Measurements from ENCODE around the gene IMMP2L.

IMMP2L gene

DNA sequence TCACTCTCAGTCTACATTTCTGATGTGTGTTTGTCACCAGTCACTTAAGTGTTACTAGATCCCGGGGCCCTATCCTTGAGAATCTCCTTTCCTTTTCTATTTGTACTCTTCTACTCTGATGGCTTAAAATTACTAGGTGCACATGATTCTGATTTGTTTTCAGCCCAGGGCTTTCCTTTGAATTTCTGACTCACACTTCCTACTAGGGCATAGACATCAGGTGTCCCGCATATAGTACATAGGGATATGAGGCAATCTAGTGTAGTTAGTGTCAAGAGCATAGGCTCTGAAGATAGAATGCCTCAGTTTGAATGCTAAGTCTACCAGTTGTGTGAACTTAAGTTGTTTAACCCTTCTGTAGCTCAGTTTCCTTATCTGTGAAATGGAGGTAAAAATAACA is 520.7 kb downstream of the IMMP2L start:
- TF ChIP-seq, protein P1, sequence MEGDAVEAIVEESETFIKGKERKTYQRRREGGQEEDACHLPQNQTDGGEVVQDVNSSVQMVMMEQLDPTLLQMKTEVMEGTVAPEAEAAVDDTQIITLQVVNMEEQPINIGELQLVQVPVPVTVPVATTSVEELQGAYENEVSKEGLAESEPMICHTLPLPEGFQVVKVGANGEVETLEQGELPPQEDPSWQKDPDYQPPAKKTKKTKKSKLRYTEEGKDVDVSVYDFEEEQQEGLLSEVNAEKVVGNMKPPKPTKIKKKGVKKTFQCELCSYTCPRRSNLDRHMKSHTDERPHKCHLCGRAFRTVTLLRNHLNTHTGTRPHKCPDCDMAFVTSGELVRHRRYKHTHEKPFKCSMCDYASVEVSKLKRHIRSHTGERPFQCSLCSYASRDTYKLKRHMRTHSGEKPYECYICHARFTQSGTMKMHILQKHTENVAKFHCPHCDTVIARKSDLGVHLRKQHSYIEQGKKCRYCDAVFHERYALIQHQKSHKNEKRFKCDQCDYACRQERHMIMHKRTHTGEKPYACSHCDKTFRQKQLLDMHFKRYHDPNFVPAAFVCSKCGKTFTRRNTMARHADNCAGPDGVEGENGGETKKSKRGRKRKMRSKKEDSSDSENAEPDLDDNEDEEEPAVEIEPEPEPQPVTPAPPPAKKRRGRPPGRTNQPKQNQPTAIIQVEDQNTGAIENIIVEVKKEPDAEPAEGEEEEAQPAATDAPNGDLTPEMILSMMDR (IDR thresholded peaks at IDR 0.05; ENCODE audit: insufficient read depth, low read length, poor library complexity, severe bottlenecking) = no peak
- no peak for TF ChIP-seq EZH2phosphoT487 (conservative IDR thresholded peaks at IDR 0.05; ENCODE audit: low read length)
- Histone ChIP-seq H3K4me2 (ENCODE audit: low read depth, low read length, poor library complexity, severe bottlenecking) (no peak overlapping the region), H3K4me3 (ENCODE audit: insufficient read depth, low read length, poor library complexity, severe bottlenecking) (no peak overlapping the region)

DNA sequence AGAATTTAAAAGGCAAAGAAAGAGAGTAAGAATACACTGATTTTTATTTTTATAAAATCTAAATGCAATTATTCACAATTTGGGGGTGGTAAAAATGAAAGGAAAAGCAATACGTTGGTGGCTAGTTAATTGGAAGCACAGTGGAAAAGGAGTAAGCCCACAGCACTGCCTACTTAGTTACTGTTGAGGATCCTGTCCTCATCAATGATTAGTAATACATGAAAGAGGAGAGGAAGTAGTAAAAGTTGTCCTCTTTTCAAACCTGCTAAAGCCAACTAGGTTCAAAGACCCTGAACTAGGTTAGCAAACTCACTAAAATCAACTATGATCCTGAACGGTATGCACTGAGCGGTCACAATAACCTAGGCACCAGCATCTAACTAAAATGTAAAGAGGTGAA is 524.1 kb downstream of the IMMP2L start:
- no peaks in the 10 kb centered on the region for H3K36me3 ChIP-seq (ENCODE audit: low read length)
- H3K4me2 ChIP-seq (ENCODE audit: low read depth, low read length, poor library complexity, severe bottlenecking) = no peak overlapping the region
- no peak overlapping the region for H2AFZ ChIP-seq (ENCODE audit: low read depth, low read length, severe bottlenecking)
- no peak for TF ChIP-seq EZH2phosphoT487 (conservative IDR thresholded peaks at IDR 0.05; ENCODE audit: low read length)
- TF ChIP-seq, protein P1 (IDR thresholded peaks at IDR 0.05; ENCODE audit: insufficient read depth, low read length, poor library complexity, severe bottlenecking) = no peak
- H4K20me1 ChIP-seq (ENCODE audit: low read depth, low read length) = no peaks in the 10 kb centered on the region
- H3F3A ChIP-seq (ENCODE audit: insufficient read depth) = no peaks in the 10 kb centered on the region
- no peaks in the 10 kb centered on the region for H3K79me2 ChIP-seq (ENCODE audit: insufficient read depth, low read length)
- H3K27ac ChIP-seq (ENCODE audit: low read depth, low read length) = no peak overlapping the region
- no peaks in the 10 kb centered on the region for H3K9me2 ChIP-seq (replicated peaks; ENCODE audit: insufficient read depth, low read length)
- H3K9ac ChIP-seq (ENCODE audit: low read length) = no peak overlapping the region
- no peaks in the 10 kb centered on the region for H3K9me3 ChIP-seq (ENCODE audit: insufficient read depth, low read length)
- H3K27me3 ChIP-seq (ENCODE audit: low read length) = no peaks in the 10 kb centered on the region
- H3K4me3 ChIP-seq (ENCODE audit: insufficient read depth, low read length, poor library complexity, severe bottlenecking) = no peak overlapping the region

More for the DNA sequence above, 520.7 kb downstream of the IMMP2L start:
- no peak overlapping the region for H2AFZ ChIP-seq (ENCODE audit: low read depth, low read length, severe bottlenecking)
- no peaks in the 10 kb centered on the region for H3K79me2 ChIP-seq (ENCODE audit: insufficient read depth, low read length)
- no peaks in the 10 kb centered on the region for H3K9me2 ChIP-seq (replicated peaks; ENCODE audit: insufficient read depth, low read length)
- no peaks in the 10 kb centered on the region for H3K27me3 ChIP-seq (ENCODE audit: low read length)
- no peaks in the 10 kb centered on the region for H3K9me3 ChIP-seq (ENCODE audit: insufficient read depth, low read length)
- H3F3A ChIP-seq (ENCODE audit: insufficient read depth) = no peaks in the 10 kb centered on the region
- H4K20me1 ChIP-seq (ENCODE audit: low read depth, low read length) = no peaks in the 10 kb centered on the region
- H3K9ac ChIP-seq (ENCODE audit: low read length) = no peak overlapping the region
- no peak overlapping the region for H3K27ac ChIP-seq (ENCODE audit: low read depth, low read length)
- no peaks in the 10 kb centered on the region for H3K36me3 ChIP-seq (ENCODE audit: low read length)

DNA sequence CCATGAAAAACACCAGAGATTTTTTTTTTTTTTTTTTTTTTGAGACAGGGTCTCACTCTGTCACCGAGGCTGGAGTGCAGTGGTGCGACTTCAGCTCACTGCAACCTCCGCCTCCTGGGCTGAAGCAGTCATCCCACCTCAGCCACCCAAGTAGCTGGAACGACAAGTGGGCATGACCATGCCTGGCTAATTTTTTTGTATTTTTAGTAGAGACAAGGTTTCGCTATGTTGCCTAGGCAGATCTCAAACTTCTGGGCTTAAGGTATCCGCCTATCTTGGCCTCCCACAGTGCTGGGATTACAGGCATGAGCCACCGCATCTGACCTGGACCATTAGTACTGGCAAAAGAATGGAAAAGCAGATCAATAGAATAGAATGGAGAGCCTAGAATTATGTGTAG is 530.4 kb downstream of the IMMP2L start:
- Histone ChIP-seq H3K27ac (ENCODE audit: low read depth, low read length) (no peak overlapping the region), H3K36me3 (ENCODE audit: low read length) (no peaks in the 10 kb centered on the region), H3K27me3 (ENCODE audit: low read length) (no peaks in the 10 kb centered on the region), H3F3A (ENCODE audit: insufficient read depth) (no peaks in the 10 kb centered on the region), H4K20me1 (ENCODE audit: low read depth, low read length) (no peaks in the 10 kb centered on the region), H3K4me2 (ENCODE audit: low read depth, low read length, poor library complexity, severe bottlenecking) (no peak overlapping the region), H2AFZ (ENCODE audit: low read depth, low read length, severe bottlenecking) (no peak overlapping the region), H3K4me3 (ENCODE audit: insufficient read depth, low read length, poor library complexity, severe bottlenecking) (no peak overlapping the region), H3K9ac (ENCODE audit: low read length) (no peak overlapping the region), H3K9me3 (ENCODE audit: insufficient read depth, low read length) (no peaks in the 10 kb centered on the region), H3K79me2 (ENCODE audit: insufficient read depth, low read length) (no peaks in the 10 kb centered on the region), H3K9me2 (replicated peaks; ENCODE audit: insufficient read depth, low read length) (no peaks in the 10 kb centered on the region)
- no peak for TF ChIP-seq EZH2phosphoT487 (conservative IDR thresholded peaks at IDR 0.05; ENCODE audit: low read length)
- TF ChIP-seq, protein P1 (IDR thresholded peaks at IDR 0.05; ENCODE audit: insufficient read depth, low read length, poor library complexity, severe bottlenecking) = no peak

Measured in SU-DHL-6 (cell line).